SK-N-SH treated with all-trans-retinoic acid at 6 μM for 48 hours (cell line): ENCODE data around the gene GABBR1.

Source experiments
- CREB5 ChIP-seq: fragments of 250-450 bp; sonication (Bioruptor Pico); IDR thresholded peaks from 2 replicates; pipeline ENCODE4 v1.5.1; 2020; ENCODE audit warnings: low read depth, mild to moderate bottlenecking, moderate library complexity
- PATZ1 ChIP-seq: fragments of 250-450 bp; sonication (Bioruptor Pico); IDR thresholded peaks from 2 replicates; pipeline ENCODE4 v1.8.0; 2020; ENCODE audit warnings: mild to moderate bottlenecking, moderate library complexity, borderline replicate concordance
- ZFP30 ChIP-seq: fragments of 450-650 bp; formaldehyde crosslinking; IDR thresholded peaks from 2 replicates; pipeline ENCODE4 v1.5.0; 2022; ENCODE audit warnings: mild to moderate bottlenecking, moderate library complexity
- ZNF565 ChIP-seq: fragments of 450-650 bp; formaldehyde crosslinking; conservative IDR thresholded peaks from 2 replicates; pipeline ENCODE4 v1.5.0; 2020; ENCODE audit warnings: low read depth, mild to moderate bottlenecking, moderate library complexity

GRCh38 chr6:29591677-29592076 lies 41.3 kb downstream of the GABBR1 start:
- TF ChIP-seq CREB5 = no peak
- no peak for TF ChIP-seq ZFP30 (CRISPR knock-in tag)
- TF ChIP-seq PATZ1 (CRISPR knock-in tag) = no peak
- TF ChIP-seq ZNF565 (CRISPR knock-in tag) = no peak
